Esophagus mucosa (tissue), 1 donor: ENCODE data around the gene OR6S1. TPM values are rescaled to one million over a fixed set of nuclear protein-coding genes. Genes with fewer than 3 reads are reported as not detected.
"Not testable (repeated sequence)": the region's sequence is repeated elsewhere in the genome, so short reads cannot be mapped to it uniquely, and the experiment has no call there.

Source experiments
- ATAC-seq: fragments of 200-7000 bp; cut with Tn5 transposase; one replicate; pipeline ENCODE4 v1.9.1; 2020
- total RNA-seq: library from RNA; stranded (reverse); gene quantifications from one replicate; pipeline ENCODE4 v1.2.4, GENCODE V29; 2023
- donor health status: DM: yes; HTN: yes; CAD: no.

The OR6S1 gene
- total RNA-seq, 1 donor from 2014 or later, result not detected

DNA sequence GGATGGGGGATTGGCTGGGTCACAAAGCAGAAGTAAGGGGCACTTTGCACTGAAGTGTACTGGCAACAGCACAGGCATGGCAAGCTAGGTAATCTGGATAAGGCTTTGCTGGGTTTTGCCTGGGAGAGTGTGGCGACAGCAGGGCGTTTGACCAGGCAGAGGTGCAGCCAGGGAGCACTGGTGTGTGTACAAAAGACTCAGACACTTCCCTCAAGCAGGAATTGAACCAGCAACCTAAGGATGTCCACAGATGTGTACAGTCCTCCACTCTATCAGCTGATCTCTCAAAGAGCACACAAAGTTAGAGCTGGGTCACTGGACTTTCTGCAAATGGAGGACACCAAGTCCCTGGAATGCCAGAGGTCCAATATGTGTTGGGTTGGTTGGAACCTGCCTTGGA is 27.5 kb upstream of the OR6S1 start:
- ATAC-seq, result no peak

DNA sequence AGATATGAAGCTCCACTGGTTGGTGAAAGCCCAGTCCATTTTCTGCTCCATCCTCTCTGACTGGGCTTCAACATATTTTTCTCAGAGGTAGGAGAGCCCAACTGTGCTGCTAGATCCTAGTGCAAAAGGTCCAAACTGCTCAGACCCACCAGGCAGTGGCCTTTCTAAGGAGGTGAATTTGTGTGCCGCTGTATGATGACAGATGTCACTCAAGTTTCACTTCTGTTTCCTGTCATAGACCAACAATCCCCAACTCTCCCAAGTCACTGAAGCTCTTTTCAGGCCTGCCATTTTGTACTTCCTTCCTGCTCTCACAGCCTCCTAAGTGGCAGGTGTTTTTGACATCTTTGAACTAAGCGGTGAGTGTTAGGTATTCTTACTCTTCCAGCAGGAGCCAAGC is 26.5 kb upstream of the OR6S1 start:
- ATAC-seq, result peak; percentile 12

DNA sequence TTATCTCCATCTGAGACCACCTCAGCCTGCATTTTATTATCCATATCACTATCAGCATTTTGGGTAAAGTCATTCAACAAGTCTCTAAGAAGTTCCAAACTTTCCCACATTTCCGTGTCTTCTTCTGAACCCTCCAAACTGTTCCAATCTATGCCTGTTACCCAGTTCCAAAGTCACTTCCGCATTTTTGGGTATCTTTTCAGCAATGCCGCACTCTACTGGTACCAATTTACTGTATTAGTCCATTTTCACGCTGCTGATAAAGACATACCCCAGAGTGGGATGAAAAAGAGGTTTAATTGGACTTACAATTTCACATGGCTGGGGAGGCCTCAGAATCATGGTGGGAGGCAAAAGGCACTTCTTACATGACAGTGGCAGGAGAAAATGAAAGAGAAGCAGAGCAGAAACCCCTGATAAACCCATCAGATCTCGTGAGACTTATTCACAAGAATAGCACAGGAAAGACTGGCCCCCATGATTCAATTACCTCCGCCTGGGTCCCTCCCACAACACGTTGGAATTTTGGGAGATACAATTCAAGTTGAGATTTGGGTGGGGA is 25.0 kb upstream of the OR6S1 start:
- not testable (repeated sequence) for ATAC-seq

DNA sequence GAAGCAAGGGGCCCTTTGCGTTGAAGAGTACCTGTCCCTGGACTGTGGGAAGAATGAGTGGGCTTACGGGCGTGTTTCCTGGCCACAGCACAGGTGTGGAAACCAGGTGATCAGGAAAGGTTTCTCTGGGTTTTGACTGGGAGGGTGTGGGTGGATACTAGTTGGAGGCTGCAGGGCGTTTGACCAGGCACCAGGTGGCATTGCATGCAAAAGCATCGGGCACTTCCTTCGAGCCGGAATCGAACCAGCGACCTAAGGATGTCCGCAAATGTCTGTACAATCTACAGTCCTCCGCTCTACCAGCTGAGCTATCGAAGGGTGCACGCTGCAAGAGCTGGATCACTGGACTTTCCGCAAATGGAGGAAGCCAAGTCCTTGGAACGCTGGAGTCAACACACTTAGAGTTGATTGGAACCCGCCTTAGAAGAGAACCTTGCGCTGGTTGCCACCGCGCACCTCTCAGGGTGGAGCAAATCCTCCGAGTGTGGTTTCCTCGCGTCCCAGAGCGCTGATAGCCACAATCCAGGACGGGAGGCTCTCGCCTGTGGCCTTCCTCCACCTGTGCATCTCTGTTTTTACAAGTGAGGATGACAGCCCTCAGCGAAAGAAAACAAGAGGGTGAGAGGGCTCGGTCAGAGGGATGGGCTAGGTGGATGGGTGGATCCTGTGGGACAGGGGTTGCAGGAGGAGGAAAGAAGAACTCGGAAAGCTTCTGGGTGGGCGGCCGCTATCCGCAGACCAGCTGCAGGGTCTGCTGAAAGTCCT is 21.7 kb upstream of the OR6S1 start:
- ATAC-seq, result peak; percentile 92

DNA sequence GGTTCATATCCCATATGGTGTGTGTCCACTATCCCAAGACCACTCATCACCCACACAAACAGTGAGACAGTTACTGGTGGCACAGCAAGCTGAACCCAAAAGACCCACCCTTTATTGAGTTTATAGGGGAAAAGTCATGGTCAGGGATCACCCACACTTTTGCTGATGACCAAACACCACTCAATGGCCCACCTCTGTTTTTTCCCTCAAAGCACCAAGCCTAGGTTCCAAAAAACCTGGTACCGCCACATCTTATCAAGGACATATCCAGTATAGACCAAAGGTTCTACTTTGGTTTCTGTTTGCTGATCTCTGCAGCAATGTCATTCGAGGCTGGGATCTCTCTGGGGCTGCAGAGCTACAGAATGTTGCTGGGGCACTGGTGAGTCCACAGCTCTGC is 19.7 kb upstream of the OR6S1 start:
- no peak for ATAC-seq

DNA sequence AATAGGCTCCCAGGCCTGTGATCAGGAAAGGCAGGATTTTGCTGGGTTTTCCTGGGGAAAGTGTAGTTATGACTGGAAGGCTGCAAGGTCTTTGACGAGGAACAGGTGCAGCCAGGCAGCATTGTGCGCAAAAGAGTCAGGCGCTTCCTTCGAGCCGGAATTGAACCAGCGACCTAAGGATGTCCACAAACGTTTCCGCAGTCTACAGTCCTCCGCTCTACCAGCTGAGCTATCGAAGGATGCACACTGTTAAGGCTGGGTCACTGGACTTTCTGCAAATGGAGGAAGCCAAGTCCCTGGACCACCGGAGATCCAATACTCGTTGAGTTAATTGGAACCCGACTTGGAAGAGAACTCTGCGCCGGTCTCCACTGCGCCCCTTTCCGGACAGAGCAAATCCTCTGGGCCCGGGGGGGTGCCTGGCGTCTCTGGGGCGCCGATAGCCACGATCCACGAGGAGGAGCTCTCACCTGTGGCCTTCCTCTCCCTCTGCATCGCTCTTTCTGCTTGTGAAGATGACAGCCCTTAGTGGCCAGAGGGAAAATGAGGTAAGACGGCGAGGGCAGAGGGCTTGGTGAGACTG is 18.4 kb upstream of the OR6S1 start:
- no peak for ATAC-seq

DNA sequence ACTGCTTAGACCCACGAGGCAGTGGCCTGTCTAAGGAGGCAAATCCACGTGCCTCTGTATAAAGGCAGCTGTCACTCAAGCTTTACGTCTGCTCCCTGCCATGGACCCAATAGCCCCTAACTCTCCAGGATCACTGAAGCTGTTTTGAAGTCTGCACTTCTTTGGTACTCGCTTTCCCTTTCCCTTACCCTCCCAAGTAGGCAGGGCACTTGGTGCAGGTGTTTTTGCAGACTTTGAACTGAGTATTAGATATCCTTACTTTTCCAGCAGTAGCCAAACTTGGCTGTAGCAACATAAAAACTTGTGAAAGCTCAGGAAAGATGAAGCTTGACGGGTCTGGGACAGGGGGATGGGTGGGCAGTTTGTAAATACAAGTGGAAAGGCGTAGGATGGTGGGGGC is 17.8 kb upstream of the OR6S1 start:
- no peak for ATAC-seq

DNA sequence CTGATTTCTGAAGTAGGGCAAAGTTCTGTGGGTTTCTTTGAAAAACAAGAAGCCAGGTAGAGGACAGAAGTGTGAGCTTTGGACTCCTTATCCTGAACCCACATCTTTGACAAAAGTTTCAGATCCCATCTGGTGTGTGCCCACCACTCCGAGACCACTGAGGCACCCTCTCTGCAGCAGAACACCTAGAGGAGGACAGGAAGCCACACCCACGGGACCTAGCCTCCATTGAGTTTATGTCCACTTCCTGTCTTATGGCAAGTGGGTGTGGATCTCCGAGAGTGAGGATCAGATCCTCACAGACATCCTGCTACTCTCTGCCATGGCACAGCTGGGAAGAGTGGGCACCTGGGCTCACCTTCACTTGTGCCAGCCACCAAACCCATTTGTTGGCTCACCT is 16.8 kb upstream of the OR6S1 start:
- ATAC-seq, result no peak

DNA sequence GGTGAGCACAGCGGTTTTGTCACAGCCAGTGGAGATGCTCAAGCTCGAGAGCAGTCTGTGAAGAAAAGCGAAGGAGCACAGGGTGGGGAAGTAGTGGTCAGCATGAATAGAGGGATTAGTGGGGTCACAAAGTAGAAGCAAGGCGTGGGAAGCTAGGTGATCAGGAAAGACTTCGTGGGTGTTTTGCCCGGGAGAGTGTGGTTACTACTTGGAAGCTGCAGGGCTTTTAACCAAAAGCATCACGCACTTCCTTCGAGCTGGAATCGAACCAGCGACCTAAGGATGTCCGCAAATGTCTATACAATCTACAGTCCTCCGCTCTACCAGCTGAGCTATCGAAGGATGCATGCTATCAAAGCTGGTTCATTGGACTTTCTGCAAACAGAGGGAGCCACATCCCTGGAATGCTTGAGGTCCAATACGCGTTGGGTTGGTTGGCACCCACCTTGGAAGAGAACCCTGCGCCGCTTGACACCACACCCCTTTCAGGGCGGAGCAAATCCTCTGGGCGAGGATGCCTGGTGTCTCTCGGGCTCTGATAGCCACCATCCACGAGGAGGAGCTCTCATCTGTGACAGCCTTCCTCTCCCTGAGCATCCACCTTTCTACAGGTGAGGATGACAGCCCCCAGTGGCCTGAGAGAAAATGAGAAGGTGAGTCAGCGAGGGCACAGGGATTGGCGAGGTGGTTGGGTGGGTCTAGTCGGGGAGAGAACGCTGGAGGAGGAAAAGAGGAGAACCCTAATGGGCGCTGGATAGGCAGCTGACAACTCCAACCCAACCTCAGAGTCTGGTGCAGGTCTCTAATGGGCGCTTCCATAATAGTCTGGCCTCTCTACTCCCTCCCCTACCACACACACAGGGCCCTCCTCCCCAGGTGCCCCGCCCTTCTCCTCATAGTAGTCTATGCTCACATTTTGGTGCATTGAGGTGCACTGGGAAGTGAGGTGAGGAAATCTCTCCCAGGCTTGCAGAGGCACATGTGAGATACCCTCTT is 16.0 kb upstream of the OR6S1 start:
- peak; percentile 41 for ATAC-seq

DNA sequence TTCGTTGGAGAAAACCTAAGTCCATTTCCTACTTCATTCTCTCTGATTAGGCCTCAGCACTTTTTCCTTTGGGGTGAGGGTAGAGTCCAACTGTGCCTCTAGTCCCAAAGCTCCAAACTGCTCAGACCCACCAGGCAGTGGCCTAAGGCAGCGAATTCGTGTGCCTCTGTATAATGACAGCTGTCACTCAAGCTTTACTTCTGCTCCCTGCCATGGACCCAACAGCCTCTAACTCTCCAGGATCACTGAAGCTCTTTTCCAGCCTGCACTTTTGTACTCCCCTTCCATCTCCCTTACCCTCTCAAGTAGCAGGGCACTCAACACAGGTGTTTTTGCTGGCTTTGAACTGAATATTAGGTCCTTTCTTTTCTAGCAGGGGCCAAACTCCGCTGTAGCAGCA is 14.8 kb upstream of the OR6S1 start:
- ATAC-seq, result no peak

DNA sequence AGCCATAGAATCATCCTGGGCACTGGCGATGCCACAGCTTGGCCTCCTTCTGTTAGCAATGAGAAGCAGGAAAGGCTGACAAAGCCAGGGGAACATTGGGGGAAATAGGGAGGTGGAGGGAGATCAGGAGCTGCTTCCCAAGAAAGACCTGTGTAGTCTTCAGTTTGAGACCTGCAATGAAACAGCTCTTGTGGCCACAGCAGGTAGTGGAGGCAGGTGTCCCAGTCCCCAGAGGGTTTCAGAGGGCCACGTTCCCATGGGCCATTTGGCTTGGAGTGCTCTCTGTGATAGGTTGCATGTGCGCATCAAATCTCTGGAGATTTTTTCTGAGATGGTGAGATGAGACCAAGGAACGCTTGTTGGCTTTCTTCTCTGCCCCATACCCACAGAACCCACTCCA is 14.4 kb upstream of the OR6S1 start:
- ATAC-seq, result no peak

DNA sequence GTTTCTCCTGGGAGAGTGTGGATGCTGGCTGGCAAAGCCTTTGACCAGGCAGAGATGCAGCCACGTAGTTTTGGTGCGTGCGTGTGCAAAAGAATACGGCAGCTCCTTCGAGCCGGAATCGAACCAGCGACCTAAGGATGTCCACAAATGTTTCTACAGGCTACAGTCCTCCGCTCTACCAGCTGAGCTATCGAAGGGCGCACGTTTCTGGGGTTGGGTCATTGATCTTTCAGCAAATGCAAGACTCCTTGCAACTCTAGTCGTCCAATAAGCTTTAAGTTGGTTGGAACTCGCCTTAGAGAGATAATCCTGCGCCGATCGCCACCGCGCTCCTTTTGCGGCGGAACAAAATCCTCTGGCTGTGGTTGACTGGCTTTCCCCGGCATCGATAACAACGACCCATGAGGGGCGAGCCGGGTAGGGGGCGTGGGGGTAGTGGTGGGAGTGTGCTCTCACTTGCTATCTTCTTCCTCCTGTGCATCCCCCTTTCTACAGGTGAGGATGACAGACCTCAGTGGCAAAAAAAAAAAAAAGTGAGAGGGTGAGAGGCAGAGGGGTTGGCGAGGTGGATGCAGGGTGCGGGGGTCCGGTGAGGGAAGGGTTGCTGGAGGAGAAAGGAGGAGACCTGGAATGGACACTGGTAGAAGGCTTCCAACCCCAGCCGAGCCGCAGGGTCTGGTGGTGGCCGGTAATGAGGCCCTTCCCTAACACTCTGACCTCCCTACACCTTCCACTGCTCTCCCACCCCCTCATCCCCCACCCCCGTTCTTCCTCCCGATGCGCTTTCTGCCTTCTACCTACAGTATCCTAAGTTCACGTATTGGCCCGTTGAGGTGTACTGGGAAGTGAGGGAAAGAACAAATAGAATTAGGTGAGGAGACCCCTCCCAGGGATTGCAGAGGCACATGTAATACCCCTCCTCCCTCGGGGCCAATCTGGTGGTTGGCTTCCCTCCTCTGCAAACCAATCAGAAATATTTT is 11.8 kb upstream of the OR6S1 start:
- ATAC-seq, result no peak

DNA sequence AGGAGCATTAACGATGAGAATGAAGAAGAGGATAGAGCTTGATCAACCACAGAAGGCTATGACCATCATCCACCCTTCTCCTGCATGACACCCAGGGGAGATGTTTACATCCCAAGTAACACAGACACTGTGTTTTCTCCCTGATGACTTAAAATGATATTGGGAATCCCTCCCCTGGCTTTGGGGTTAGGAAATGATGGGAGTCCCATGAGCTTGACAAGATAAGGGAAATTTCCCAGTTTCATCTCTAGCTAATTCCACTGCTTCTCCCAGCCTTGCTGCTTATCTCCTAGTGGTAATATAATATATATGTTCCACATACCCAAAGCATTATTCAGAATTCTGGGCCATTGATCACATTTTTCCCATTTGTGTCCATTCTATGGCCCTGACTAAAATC is 4.0 kb upstream of the OR6S1 start:
- no peak for ATAC-seq

DNA sequence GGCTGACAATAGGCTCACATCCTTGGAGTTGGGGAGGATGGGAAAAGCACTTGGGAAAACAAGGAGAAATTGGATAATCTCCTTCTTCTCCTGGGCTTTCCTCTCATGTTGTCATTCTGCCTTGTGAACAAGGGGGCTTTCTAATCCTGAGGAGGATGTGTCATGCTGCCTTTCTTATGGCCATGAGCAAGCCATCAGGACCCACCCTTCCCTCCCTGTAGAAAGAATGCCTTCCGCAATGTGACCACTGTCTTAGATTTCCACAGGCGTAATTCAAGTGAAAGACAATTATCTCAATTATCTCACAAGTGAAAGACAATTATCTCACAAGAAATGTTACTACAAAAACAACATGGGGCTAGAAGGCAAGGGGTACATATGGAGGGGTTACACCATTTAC is 3.0 kb upstream of the OR6S1 start:
- ATAC-seq, result no peak

DNA sequence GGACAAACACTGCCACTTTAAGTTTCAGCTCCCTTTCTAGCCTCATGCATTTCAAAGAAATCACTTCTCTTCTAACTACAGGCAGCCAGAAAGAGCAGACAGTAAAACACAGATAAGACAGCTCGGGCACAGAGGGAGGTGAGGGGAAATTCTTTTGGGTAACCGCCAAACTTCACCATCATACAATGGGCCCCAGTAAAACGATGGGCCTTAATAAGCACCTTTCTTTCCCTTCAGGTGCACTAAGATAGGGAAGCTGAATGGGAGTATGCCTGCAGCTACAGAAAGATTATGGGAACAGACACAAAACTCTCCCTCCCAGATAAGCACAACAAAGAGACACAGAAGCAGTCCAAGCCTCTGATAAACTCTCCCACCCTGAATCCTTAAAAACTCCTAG is 1.3 kb upstream of the OR6S1 start:
- not testable (repeated sequence) for ATAC-seq

DNA sequence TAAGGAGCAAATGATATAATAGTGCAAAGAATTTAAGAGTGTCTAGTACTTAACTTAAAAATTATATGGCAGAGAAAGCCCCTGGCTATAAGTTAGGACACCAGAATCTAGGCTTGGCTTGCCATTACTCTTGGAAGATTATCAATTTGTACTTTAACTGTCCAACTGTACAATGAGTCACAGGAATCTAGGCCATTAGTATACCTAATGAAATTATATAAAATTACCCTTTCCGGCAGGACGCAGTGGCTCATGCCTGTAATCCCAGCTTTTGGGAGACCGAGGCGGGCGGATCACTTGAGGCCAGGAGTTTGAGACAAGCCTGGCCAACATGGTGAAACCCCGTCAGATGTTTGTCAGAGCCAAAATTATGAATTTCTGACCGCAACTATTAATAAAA is 691 bp upstream of the OR6S1 start:
- ATAC-seq, result no peak

DNA sequence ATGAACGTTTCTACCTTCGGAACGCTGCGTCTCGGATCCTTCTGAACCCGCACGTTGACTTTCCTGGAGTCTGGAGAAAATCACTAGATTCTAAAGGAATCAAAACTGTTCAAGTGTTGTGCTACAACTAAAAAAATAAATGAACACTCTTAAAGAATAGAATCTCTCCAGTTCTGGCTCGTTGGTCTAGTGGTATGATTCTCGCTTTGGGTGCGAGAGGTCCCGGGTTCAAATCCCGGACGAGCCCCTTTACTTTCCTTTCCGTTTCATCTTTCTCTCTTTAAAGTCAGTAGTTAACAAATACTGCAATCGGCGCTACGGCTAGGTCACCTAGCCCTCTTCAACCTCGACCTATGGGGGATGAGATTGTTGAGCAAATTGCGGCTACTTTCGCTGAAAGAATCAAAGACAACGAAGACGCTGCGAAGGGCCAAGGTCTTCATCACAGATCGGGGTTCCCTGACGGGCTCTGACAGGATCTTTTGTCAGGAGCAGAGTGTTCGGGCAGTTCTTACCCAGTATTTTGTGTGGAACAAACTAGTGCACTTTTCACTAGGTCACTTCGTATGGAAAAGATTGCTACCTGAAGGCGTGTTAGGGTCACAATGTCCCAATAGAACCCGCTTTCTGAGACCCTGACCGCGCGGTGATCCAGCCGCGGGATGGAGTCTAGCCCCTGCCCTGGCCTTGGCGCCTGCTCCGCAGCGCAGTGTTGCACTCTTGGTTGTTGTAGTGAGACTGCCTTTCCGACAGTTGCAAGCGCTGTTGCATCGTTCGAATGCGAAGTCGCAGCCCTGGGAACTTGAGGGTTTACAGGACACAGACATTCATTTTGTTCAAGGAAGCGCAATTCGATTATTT is 8.4 kb downstream of the OR6S1 start:
- ATAC-seq, result peak; percentile 86

DNA sequence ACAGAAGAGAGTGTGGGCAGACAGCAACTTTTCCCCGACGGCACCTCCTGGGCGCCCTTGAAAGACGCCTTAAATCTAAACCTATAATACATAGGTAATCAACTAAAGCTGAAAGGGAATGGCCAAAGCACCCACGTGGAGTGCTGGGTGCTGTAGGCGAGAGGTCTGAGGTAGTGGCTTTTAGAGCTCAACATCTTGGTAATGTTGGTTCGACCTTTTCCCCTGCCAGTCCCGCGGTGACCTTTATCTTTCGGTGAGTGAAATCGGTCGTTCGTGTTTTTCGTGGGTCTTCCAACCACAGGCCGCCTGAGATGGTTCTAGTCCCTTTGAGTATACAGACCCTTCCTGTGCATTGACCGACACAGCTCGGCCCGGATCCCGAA is 9.1 kb downstream of the OR6S1 start:
- peak; percentile 8 for ATAC-seq

DNA sequence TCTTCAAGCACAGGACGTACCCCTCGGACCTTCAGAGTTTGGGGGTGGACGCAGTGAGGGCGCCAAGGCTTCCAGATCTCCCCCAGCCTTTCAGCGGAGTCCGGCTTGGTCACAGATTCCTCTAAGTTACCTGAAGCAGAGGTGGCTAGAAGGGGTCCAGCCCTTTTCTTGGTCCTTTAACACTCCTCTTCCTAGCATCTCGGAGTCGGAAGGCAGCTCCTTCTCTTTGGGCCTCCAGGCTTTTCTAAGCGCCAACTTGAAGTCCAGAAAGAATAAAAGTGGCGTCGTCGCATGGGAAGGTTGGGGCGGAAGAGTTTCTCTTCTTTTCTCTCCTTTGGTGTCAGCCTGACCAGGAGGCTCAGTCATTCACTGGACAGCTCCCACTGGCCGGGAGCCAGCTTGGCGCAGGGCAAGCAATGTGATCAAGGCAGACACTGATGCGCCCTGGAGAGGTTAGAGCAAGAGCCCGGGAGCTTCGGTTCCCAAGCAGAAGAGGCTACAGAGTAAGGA is 9.6 kb downstream of the OR6S1 start:
- ATAC-seq, result peak; percentile 53

DNA sequence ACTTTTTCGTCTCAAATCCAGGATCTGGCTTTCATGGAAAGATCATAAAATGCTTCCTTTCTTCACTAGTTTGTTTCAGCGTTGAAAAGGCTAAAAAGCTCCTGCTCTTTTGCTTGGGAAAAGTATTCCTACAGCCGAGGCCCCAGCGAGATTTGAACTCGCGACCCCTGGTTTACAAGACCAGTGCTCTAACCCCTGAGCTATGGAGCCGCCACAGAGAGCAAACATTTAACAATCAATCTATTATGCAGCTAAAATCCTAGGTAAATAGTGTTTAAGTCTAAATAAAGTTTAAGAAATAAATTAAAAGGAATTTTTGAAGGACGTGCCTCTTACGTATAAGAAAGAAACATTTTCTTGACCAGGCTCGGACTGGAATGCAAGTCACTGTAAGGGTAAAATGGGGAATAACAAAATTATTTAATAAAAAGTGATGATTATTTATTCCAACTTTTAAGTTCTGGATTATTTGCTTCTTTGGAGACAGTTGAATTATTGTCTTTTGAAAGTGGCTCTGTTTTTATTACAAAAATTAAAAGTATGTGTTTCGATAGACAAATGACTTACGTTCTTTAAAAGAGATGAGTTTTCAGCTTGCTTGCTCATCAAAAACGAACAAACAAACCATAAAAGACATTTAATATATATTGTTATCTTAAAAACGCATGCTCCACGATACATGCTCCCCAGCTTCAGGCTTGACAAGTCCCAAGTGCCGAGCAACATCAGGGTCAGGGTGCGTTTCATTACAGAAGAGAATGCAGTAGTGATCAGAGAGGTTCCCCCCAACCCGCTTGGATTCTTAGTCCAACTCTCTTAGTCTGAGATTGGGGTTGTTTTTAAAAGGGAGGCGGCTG is 10.2 kb downstream of the OR6S1 start:
- peak; percentile 49 for ATAC-seq
